ENCODE data around the gene ADM2.

GRCh38 chr22:50479721-50480120 is 1.6 kb upstream of the ADM2 start:
- TF ChIP-seq CTCF (IDR thresholded peaks at IDR 0.05): no peak
- no peak for TF ChIP-seq POLR2A (IDR thresholded peaks at IDR 0.05)

Measured in right lobe of liver (tissue), 4 donors.